Right cardiac atrium (tissue), 5 donors: ENCODE results near the gene MDM2. TPM values are rescaled to one million over a fixed set of nuclear protein-coding genes. Genes with fewer than 3 reads are reported as not detected.
"Not testable (repeated sequence)": the region's sequence is repeated elsewhere in the genome, so short reads cannot be mapped to it uniquely, and the experiment has no call there.

ENCODE experiments used
- ATAC-seq, 2 donors: fragments of 200-7000 bp; cut with Tn5 transposase; one replicate each; pipeline versions ENCODE4 v1.8.0 to v1.9.1; 2020; ENCODE audit warnings: moderate library complexity in 2 of 2, mild to moderate bottlenecking in 1 of 2
- DNase-seq, 3 donors: peaks; one replicate each; pipeline ENCODE4 v3.0.0-alpha.2; 2020
- H3K27ac ChIP-seq: one replicate; pipeline ENCODE4 v1.5.1; 2013; ENCODE audit warnings: mild to moderate bottlenecking, low read length, control low read depth, moderate library complexity
- H3K27me3 ChIP-seq: one replicate; pipeline ENCODE4 v1.6.1; 2013; ENCODE audit not compliant: control insufficient read depth, insufficient read depth
- H3K4me1 ChIP-seq: one replicate; pipeline ENCODE4 v1.6.1; 2013; ENCODE audit warnings: low read length; ENCODE audit not compliant: control insufficient read depth, insufficient read depth
- H3K4me3 ChIP-seq: one replicate; pipeline ENCODE4 v1.5.1; 2013; ENCODE audit warnings: low read length, control low read depth
- H3K9me3 ChIP-seq: one replicate; pipeline ENCODE4 v1.6.1; 2013; ENCODE audit warnings: low read length; ENCODE audit not compliant: control insufficient read depth
- WGBS: extraction: QIAGEN DNeasy Blood & Tissue Kit; methylation state at CpG from one replicate; pipeline ENCODE4 v1.1.7; 2013; 5-methylcytosine and 5-hydroxymethylcytosine counted together
- intact Hi-C, 4 donors: fragments of 100-400 bp; cut with DNase I; formaldehyde crosslinking; loops; one replicate each; pipeline versions ENCODE4 v1.11.0 to v1.14.0; 2022 to 2023
- polyA plus RNA-seq: library from polyadenylated mRNA; stranded (reverse); fragments of 200-250 nt; gene quantifications from one replicate; pipeline ENCODE4 v1.2.3, GENCODE V29; 2013
- total RNA-seq, 4 donors: library from RNA; stranded (reverse); fragmentation: NEBNext Ultra II Directional; extraction: Animal tissue kit (Norgen Biotek cat#: 25700); gene quantifications; one replicate each; pipeline ENCODE4 v1.2.1, GENCODE V29; 2021
- donor health status: healthy with polysubstance abuse.
- donor health status: DM: no; HTN: yes; CAD: no.
- donor health status: DM: no; HTN: no; CAD: no.
- donor health status: DM: no; HTN: yes; CAD: no; lungs with severe emphysema.
- donor health status: DM: yes; HTN: yes; CAD: no.

MDM2 gene
- total and polyA plus RNA-seq, 5 donors, result 19.6 to 60.8 (median 48.2) TPM

DNA sequence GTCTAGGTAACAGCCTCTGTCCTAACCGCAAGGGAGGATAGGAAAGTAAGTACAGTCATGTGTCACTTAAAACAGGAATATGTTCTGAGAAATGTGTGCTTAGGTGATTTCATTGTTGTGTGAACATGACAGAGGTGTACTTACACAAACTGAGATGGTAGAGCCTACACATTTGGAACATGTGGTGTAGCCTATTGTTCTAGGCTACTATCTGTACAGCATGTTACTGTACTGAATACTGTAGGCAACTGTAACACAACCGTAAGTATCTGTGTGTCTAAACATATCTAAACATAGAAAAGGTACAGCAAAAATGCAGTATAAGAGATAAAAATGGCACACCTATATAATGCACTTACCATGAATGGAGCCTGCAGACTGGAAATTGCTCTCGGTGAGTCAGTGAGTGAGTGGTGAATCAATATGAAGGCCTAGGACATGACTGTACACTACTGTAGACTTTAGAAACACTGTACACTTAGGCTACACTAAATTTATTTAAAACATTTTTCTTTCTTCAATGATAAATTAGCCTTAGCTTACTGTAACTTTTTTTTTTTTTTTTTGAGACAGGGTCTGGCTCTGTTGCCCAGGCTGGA lies 13.2 kb upstream of the MDM2 start:
- no peak overlapping the region for H3K4me3 ChIP-seq
- H3K27me3 ChIP-seq, result no peaks in the 10 kb centered on the region
- DNase-seq (no peak), ATAC-seq (no peak)
- intact Hi-C loops, result no loop called here
- no peak overlapping the region for H3K27ac ChIP-seq
- H3K4me1 ChIP-seq, result no peaks in the 10 kb centered on the region
- no peaks in the 10 kb centered on the region for H3K9me3 ChIP-seq
- 95% methylated on average over 3 of the region's 3 CpGs for WGBS

GRCh38 chr12:68796399-68796798 lies 11.6 kb upstream of the MDM2 start:
- intact Hi-C loops, result no loop called here
- no peak for DNase-seq
- Histone ChIP-seq H3K27ac (no peak overlapping the region), H3K4me1 (no peaks in the 10 kb centered on the region), H3K9me3 (no peaks in the 10 kb centered on the region), H3K4me3 (no peak overlapping the region), H3K27me3 (no peaks in the 10 kb centered on the region)
- no peak for ATAC-seq
- 99% methylated on average over 15 of the region's 15 CpGs for WGBS

- DNase-seq (no peak), ATAC-seq (no peak)
- WGBS, result 95% methylated on average over 1 of the region's 1 CpG
- no peaks in the 10 kb centered on the region for H3K9me3 ChIP-seq
- no peaks in the 10 kb centered on the region for H3K27me3 ChIP-seq
- no peak overlapping the region for H3K27ac ChIP-seq
- intact Hi-C loops, result no loop called here
- H3K4me3 ChIP-seq, result no peak overlapping the region
- H3K4me1 ChIP-seq, result no peaks in the 10 kb centered on the region
Observed at GRCh38 chr12:68798882-68799234, 9.1 kb upstream of the MDM2 start.

DNA sequence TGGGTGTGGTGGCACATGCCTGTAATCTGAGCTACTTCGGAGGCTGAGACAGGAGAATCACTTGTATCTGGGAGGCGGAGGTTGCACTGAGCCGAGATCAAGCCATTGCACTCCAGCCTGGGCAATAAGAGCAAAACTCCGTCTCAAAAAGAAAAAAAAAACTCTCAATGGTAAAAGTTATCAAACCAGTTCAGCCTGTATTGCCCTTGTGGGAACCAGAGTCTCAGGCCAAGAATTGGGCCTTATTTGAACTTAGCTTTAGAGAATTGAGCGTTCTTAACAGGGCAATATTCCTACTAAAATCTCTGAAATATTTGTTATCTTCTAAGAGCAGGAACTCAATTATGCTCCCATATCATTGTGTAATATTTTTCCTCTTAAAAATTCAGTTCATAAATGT lies 7.7 kb upstream of the MDM2 start:
- ATAC-seq, result no peak
- Histone ChIP-seq H3K4me3 (no peak overlapping the region), H3K27ac (no peak overlapping the region), H3K27me3 (no peaks in the 10 kb centered on the region), H3K9me3 (no peaks in the 10 kb centered on the region), H3K4me1 (no peaks in the 10 kb centered on the region)
- no peak for DNase-seq
- intact Hi-C loops, result no loop called here
- WGBS, result 93% methylated on average over 5 of the region's 5 CpGs

DNA sequence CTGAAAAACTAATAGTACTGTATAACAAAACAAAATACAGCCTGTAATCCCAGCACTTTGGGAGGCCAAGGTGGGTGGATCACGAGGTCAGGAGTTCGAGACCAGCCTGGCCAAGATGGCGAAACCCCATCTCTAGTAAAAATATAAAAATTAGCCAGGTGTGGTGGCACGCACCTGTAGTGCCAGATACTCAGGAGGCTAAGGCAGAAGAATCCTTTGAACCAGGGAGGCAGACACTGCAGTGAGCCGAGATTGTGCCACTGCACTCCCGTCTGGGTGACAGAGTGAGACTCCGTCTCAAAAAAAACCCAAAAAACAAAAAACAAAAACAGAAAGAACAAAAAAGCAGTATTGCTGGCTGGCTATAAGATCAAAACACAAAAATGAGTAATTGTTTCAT lies 6.9 kb upstream of the MDM2 start:
- ATAC-seq, H3K4me1 ChIP-seq, intact Hi-C loops, DNase-seq, H3K27me3 ChIP-seq, H3K27ac ChIP-seq, H3K9me3 ChIP-seq, H3K4me3 ChIP-seq: not testable (repeated sequence)
- WGBS, result 93% methylated on average over 7 of the region's 7 CpGs

DNA sequence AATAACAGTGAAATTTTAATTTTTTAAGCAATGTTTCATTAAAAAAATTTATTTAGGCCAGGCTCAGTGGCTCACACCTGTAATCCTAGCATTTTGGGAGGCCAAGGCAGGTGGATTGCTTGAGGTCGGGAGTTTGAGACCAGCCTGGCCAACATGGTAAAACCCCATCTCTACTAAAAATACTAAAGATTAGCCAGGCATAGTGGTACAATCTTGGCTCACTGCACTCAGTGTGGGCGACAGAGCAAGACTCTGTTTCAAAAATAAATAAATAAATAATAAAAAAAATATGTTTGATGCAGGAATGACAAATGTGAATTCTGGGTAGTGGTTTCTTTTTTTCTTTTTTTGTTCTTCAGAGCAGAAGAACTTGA lies 5.6 kb upstream of the MDM2 start:
- H3K27me3 ChIP-seq, H3K4me3 ChIP-seq, DNase-seq, ATAC-seq, H3K4me1 ChIP-seq, H3K9me3 ChIP-seq, intact Hi-C loops, H3K27ac ChIP-seq: not testable (repeated sequence)
- 85% methylated on average over 2 of the region's 2 CpGs for WGBS

DNA sequence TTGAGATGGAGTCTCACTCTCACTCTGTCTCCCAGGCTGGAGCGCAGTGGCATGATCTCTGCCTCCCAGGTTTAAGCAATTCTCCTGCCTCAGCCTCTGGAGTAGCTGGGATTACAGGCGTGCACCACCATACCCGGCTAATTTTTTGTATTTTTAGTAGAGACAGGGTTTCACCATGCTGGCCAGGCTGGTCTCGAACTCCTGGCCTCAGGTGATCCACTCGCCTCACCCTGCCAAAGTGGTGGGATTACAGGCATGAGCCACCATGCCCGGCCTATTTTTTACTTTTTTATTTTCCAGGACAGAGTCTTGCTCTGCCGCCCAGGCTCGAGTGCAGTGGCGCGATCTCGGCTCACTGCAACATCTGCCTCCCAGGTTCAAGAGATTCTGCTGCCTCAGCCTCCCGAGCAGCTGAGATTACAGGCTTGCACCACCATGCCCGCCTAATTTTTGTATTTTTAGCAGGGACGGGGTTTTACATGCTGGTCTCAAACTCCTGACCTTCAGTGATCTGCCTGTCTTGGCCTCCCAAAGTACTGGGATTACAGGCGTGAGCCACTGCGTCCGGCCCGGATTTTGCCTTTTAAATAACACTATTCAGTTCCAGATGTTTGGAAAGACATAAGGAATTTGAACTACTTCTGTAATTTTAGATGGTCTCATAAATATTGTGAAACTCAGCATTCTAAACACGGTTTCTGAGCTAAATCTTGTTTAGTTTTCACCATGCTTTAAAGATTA lies 4.9 kb upstream of the MDM2 start:
- H3K4me1 ChIP-seq, H3K4me3 ChIP-seq, intact Hi-C loops, DNase-seq, H3K27me3 ChIP-seq, H3K9me3 ChIP-seq, ATAC-seq, H3K27ac ChIP-seq: not testable (repeated sequence)
- WGBS, result 96% methylated on average over 19 of the region's 19 CpGs

DNA sequence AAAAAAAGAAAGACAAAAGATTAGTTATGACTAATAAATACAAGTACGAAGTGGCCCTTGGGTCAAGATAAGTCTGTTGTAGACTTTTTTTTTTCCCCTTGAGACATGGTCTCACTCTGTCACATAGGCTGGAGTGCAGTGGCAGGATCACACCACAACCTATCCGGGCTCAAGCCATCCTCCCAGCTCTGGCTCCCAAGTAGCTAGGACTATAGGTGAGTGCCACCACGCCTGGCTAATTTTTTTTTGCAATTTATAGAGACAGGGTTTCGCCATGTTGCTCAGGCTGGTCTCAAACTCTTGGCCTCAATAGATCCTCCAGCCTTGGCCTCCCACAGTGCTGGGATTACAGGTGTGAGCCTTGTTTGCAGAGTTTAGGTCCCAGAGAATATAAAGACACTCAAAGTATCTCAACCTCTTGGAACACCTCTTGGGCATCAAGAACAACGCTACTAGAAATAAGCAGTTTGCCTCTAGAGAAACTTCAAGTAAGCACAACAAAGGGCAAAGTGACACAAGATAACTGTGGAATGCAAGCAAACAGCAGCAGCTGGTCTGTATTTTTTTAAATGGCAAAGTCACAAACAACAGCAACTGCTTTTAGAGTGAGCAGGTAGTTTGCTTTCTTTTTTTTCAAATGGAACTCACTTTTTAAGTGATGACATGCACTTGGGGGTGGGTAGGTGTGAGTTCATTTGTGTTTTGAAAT lies 3.9 kb upstream of the MDM2 start:
- H3K9me3 ChIP-seq, result no peaks in the 10 kb centered on the region
- H3K27ac ChIP-seq, result no peak overlapping the region
- H3K4me1 ChIP-seq, result no peaks in the 10 kb centered on the region
- H3K27me3 ChIP-seq, result no peaks in the 10 kb centered on the region
- ATAC-seq (no peak), DNase-seq (no peak)
- intact Hi-C loops, result no loop called here
- no peak overlapping the region for H3K4me3 ChIP-seq
- 88% methylated on average over 5 of the region's 5 CpGs for WGBS

GRCh38 chr12:68804657-68805591 lies 3.1 kb upstream of the MDM2 start:
- DNase-seq (peak in 2 of 3 donors; percentile 53 to 54), ATAC-seq (no peak)
- 73% methylated on average over 32 of the region's 32 CpGs for WGBS
- Histone ChIP-seq H3K9me3 (no peaks in the 10 kb centered on the region), H3K4me3 (no peak overlapping the region), H3K4me1 (no peaks in the 10 kb centered on the region), H3K27me3 (no peaks in the 10 kb centered on the region), H3K27ac (no peak overlapping the region)
- intact Hi-C loops, result no loop called here

DNA sequence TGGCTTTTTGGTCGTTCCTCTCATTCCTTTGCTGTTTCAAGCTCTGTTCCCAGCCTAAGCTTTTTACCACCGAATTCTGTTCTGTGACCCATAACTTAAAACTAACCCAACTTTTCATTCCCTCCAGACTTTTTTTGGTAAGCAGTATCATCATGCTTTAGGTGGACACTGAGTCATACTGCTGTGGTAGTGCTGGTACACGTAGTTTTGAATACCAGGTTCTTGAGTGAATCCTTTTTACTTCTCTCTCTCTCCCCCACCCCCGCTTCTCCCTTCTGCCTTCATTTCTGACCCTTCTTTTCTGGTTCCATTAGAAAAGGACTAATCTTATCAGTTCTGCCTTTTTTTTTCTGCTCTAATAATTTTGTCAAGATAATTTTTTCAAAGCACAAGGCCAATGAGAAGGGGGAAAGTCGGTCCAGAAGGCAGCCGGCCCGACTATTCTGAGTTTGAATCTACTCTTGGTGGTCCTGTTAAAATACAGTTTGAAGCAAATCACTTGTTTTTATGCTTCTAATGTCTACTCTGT lies 2.3 kb upstream of the MDM2 start:
- H3K4me1 ChIP-seq, result no peaks in the 10 kb centered on the region
- 89% methylated on average over 7 of the region's 7 CpGs for WGBS
- no peak for ATAC-seq
- no peak overlapping the region for H3K4me3 ChIP-seq
- DNase-seq, result no peak
- intact Hi-C loops, result no loop called here
- H3K27me3 ChIP-seq, result no peaks in the 10 kb centered on the region
- H3K27ac ChIP-seq, result no peak overlapping the region
- no peaks in the 10 kb centered on the region for H3K9me3 ChIP-seq
